ENCODE results near the gene DARS2. TPM values are rescaled to one million over a fixed set of nuclear protein-coding genes. Genes with fewer than 3 reads are reported as not detected.
"Not testable (repeated sequence)": the region's sequence is repeated elsewhere in the genome, so short reads cannot be mapped to it uniquely, and the experiment has no call there.

Gene DARS2
- total and polyA plus RNA-seq, 4 experiments from 2014 or later = 3.6 to 13.5 (median 11.5) TPM

DNA sequence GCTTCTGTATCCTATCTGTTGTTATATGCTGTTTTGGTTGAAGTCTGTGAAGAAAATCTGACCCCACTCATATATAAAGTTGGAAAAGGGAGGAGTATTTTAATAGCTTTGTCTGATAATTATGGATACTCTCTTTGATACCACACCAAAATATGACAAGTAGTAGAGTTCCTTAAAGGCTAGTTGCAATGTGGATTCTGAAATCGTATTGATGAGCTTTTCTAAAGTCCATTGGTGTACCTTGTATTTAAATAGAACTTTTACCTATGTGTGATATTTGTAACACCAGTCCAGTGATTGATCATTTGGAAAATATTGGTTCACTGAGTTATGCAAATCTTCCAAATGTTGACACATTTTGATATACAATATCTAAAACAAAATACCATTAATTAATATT is 35.6 kb downstream of the DARS2 start:
- POLR2A ChIA-PET (ENCODE audit: partially characterized antibody) = interaction anchor here (0.5 to 1.4 kb wide), 2 partner anchors 9 to 10 kb away, joined by 3 to 7 read pairs; partner anchors contain the start of gene ZBTB37
- H3K9me3 Mint-ChIP-seq = no peaks in the 10 kb centered on the region
- H3K27me3 Mint-ChIP-seq = no peaks in the 10 kb centered on the region
- no peak for DNase-seq
- Histone ChIP-seq H3K4me3 (ENCODE audit: low read length in 2 of 2) (no peak overlapping the region), H3K9me3 (ENCODE audit: control insufficient read depth in 1 of 2, low read length in 2 of 2) (no peaks in the 10 kb centered on the region), H3K27me3 (ENCODE audit: insufficient read depth, low read length) (no peaks in the 10 kb centered on the region), H3K27ac (ENCODE audit: low read depth, low read length) (no peak overlapping the region), H3K4me1 (ENCODE audit: insufficient read depth, low read length) (peaks cover 24% of the 10 kb centered on the region), H3K36me3 (ENCODE audit: insufficient read depth, low read length) (peaks cover 34% of the 10 kb centered on the region)
- peak overlapping the region in 1 of 7 donors; percentile 32 for H3K27ac Mint-ChIP-seq
- H3K4me1 Mint-ChIP-seq = peaks cover 13 to 28% (median 18%) of the 10 kb centered on the region in 4 donors
- CTCF ChIA-PET (ENCODE audit: partially characterized antibody) = interaction anchor here (1.1 kb wide), 1 partner anchor 8 kb away, joined by 4 read pairs; no protein-coding TSS in a partner anchor
- H3K4me3 Mint-ChIP-seq = no peak overlapping the region
- intact Hi-C loops (cut with micrococcal nuclease) = loop anchor here (10.0 kb wide), 1 partner anchor 1105 kb away; no protein-coding TSS in a partner anchor
- H3K36me3 Mint-ChIP-seq = peaks cover 43 to 65% of the 10 kb centered on the region in 2 donors

DNA sequence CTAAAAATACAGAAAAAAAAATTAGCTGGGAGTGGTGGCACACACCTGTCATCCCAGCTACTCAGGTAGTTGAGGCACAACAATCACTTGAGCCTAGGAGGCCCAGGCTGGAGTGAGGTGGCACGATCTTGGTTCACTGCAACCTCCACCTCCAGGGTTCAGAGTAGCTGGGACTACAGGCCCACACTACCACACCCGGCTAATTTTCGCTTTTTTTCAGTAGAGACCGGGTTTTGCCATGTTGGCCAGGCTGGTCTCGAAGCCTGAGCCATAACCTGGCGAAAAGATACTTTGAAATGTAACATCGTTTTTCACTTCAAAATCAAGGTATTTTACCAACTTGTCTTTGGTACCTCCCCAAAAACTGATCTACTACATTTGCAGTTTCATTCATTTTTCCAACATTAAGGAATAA is 37.3 kb downstream of the DARS2 start:
- POLR2A ChIA-PET (ENCODE audit: partially characterized antibody) = interaction anchor here (1.8 kb wide), 1 partner anchor 38 kb away, joined by 4 read pairs; the partner anchor contains the start of genes CENPL and DARS2
- Histone ChIP-seq H3K4me3 (ENCODE audit: low read length in 2 of 2) (no peak overlapping the region), H3K4me1 (ENCODE audit: insufficient read depth, low read length) (peaks cover 41% of the 10 kb centered on the region), H3K36me3 (ENCODE audit: insufficient read depth, low read length) (peaks cover 45% of the 10 kb centered on the region), H3K27me3 (ENCODE audit: insufficient read depth, low read length) (no peaks in the 10 kb centered on the region), H3K9me3 (ENCODE audit: control insufficient read depth in 1 of 2, low read length in 2 of 2) (no peaks in the 10 kb centered on the region), H3K27ac (ENCODE audit: low read depth, low read length) (no peak overlapping the region)
- intact Hi-C loops (cut with micrococcal nuclease) = loop anchor here (10.0 kb wide), 1 partner anchor 1103 kb away; no protein-coding TSS in a partner anchor
- DNase-seq = no peak
- no peaks in the 10 kb centered on the region for H3K27me3 Mint-ChIP-seq
- H3K4me3 Mint-ChIP-seq = no peak overlapping the region
- H3K36me3 Mint-ChIP-seq = peaks cover 51 to 71% of the 10 kb centered on the region in 2 donors
- no peaks in the 10 kb centered on the region for H3K9me3 Mint-ChIP-seq
- peaks cover 28 to 44% (median 35%) of the 10 kb centered on the region in 4 donors for H3K4me1 Mint-ChIP-seq
- CTCF ChIA-PET (ENCODE audit: partially characterized antibody) = interaction anchor here (0.7 kb wide), 1 partner anchor 374 kb away, joined by 3 read pairs; no protein-coding TSS in a partner anchor
- peak overlapping the region in 6 of 7 donors; percentile 37 to 97 (median 66) for H3K27ac Mint-ChIP-seq

DNA sequence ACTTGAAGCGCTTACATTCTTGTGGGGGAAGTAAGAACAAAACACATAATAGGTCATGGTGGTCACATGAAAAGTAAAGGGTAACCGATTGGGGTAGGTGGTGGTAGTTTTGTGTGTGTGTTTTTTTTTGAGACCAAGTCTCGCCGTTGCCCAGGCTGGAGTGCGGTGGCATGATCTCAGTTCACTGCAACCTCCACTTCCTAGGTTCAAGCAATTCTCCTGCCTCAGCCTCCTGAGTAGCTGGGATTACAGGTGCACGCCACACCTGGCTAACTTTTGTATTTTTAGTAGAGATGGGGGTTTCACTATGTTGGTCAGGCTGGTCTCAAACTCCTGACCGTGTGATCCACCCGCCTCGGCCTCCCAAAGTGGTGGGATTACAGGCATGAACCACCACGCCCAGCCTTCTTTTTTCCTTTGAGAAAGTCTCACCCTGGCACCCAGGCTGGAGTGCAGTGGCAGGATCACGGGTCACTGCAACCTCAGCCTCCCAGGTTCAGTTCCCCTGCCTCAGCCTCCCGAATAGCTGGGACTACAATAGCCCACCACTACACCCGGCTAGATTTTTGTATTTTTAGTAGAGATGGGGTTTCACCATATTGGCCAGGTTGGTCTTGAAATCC is 37.8 kb downstream of the DARS2 start:
- Mint-ChIP-seq H3K36me3 (peaks cover 53 to 76% of the 10 kb centered on the region in 2 donors), H3K27ac (peak overlapping the region; percentile 43 to 97 (median 68)), H3K4me1 (peaks cover 31 to 50% (median 39%) of the 10 kb centered on the region in 4 donors)
- H3K4me3 ChIP-seq (ENCODE audit: low read length in 2 of 2); H3K9me3 ChIP-seq (ENCODE audit: control insufficient read depth in 1 of 2, low read length in 2 of 2); H3K27ac ChIP-seq (ENCODE audit: low read depth, low read length); H3K27me3 ChIP-seq (ENCODE audit: insufficient read depth, low read length); H3K4me3 Mint-ChIP-seq; H3K9me3 Mint-ChIP-seq; H3K27me3 Mint-ChIP-seq: not testable (repeated sequence)
- POLR2A ChIA-PET (ENCODE audit: partially characterized antibody) = interaction anchor here (1.8 to 1.9 kb wide), 3 partner anchors 38 to 1137 kb away, joined by 4 to 9 read pairs (median 5); partner anchors contain the start of genes CACYBP, CENPL and DARS2
- CTCF ChIA-PET (ENCODE audit: partially characterized antibody) = interaction anchor here (0.7 kb wide), 1 partner anchor 375 kb away, joined by 3 read pairs; no protein-coding TSS in a partner anchor
- H3K36me3 ChIP-seq (ENCODE audit: insufficient read depth, low read length) = peaks cover 48% of the 10 kb centered on the region
- intact Hi-C loops (cut with micrococcal nuclease) = loop anchor here (10.0 kb wide), 1 partner anchor 1103 kb away; no protein-coding TSS in a partner anchor
- peak in 1 of 5 donors; percentile 37 for DNase-seq
- peaks cover 46% of the 10 kb centered on the region for H3K4me1 ChIP-seq (ENCODE audit: insufficient read depth, low read length)

DNA sequence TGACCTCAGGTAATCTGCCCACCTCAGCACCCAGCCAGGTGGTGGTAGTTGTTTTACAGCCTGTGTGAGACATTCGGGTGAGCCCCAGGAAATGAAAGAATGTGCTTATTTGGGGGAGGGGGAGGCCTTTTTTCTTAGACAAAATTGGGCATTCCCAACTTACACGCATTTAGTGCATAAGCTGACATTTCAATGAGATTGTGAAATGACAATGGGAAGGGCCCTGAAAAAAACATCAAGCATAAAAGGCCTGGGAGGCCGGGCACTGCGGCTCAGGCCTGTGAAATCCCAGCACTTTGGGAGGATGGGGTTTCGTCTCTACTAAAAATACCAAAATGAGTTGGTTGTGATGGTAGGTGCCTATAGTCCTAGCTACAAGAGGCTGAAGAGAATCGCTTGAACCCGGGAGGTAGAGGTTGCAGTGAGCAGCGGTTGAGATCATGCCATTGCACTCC is 38.3 kb downstream of the DARS2 start:
- intact Hi-C loops (cut with micrococcal nuclease) = loop anchor here (10.0 kb wide), 1 partner anchor 1102 kb away; no protein-coding TSS in a partner anchor
- ChIA-PET CTCF (ENCODE audit: partially characterized antibody) (interaction anchor here (0.6 kb wide), 1 partner anchor 114 kb away, joined by 3 read pairs; no protein-coding TSS in a partner anchor), POLR2A (ENCODE audit: partially characterized antibody) (interaction anchor here (1.9 kb wide), 2 partner anchors 39 to 1137 kb away, joined by 5 to 9 read pairs; partner anchors contain the start of genes CACYBP, CENPL and DARS2)
- H3K4me3 Mint-ChIP-seq = peak overlapping the region in 1 of 8 donors; percentile 31
- Histone ChIP-seq H3K9me3 (ENCODE audit: control insufficient read depth in 1 of 2, low read length in 2 of 2) (no peaks in the 10 kb centered on the region), H3K27me3 (ENCODE audit: insufficient read depth, low read length) (no peaks in the 10 kb centered on the region), H3K27ac (ENCODE audit: low read depth, low read length) (no peak overlapping the region), H3K36me3 (ENCODE audit: insufficient read depth, low read length) (peaks cover 43% of the 10 kb centered on the region), H3K4me3 (ENCODE audit: low read length in 2 of 2) (no peak overlapping the region), H3K4me1 (ENCODE audit: insufficient read depth, low read length) (peaks cover 48% of the 10 kb centered on the region)
- peak overlapping the region in 6 of 7 donors; percentile 17 to 97 (median 56) for H3K27ac Mint-ChIP-seq
- H3K9me3 Mint-ChIP-seq = peaks cover 0 to 3% (median 0%) of the 10 kb centered on the region in 8 donors
- peaks cover 49 to 76% of the 10 kb centered on the region in 2 donors for H3K36me3 Mint-ChIP-seq
- H3K27me3 Mint-ChIP-seq = no peaks in the 10 kb centered on the region
- no peak for DNase-seq
- H3K4me1 Mint-ChIP-seq = peaks cover 28 to 55% (median 39%) of the 10 kb centered on the region in 4 donors

DNA sequence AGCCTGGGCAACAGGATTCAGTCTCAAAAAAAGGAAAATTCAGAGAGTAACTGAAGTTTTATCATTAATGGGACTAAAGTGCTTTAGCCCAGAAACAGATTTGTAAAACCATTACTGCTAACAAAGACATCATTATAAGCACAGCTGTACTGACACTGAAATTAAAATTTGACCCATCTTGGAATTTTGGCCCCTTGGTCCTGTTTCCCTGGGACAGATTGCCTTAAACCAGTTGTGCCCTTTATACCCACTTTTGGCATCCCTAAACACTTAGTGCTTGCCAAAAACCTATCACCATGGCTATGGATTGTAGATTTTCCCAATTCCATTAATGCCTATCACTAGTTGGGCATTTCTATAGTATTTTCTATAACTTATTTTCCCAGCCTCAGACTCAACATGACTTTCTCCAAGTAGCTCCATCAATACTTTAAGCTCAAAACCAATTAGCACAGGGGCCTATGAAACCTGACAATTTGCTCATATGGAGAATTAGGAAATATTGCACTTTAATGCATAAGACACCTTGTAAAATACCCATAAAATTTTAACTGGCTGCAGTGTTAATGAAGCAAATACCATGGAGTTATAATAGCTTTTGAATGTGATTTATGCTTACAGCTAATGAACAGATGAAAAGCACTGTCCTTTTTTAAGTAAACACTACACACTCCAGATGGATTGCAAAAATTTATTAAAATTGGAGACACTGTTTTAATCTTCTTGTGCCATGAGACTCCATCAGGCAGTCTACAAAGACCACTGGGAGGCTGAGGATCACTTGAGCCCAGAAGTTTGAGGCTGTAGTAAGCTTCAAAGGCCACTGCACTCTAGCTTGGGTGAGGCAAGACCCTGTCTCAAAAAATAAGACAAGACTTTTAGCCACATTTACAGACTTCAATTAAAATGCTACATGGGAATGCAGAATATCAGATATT is 39.0 kb downstream of the DARS2 start:
- Histone ChIP-seq H3K27ac (ENCODE audit: low read depth, low read length) (no peak overlapping the region), H3K27me3 (ENCODE audit: insufficient read depth, low read length) (no peaks in the 10 kb centered on the region), H3K4me1 (ENCODE audit: insufficient read depth, low read length) (peaks cover 48% of the 10 kb centered on the region), H3K36me3 (ENCODE audit: insufficient read depth, low read length) (peaks cover 43% of the 10 kb centered on the region), H3K9me3 (ENCODE audit: control insufficient read depth in 1 of 2, low read length in 2 of 2) (no peaks in the 10 kb centered on the region), H3K4me3 (ENCODE audit: low read length in 2 of 2) (no peak overlapping the region)
- Mint-ChIP-seq H3K36me3 (peaks cover 45 to 74% of the 10 kb centered on the region in 2 donors), H3K4me1 (peaks cover 28 to 60% (median 39%) of the 10 kb centered on the region in 4 donors), H3K27me3 (no peaks in the 10 kb centered on the region), H3K4me3 (peak overlapping the region in 2 of 8 donors; percentile 15 to 96), H3K27ac (peak overlapping the region; percentile 5 to 98 (median 81)), H3K9me3 (peaks cover 0 to 6% (median 0%) of the 10 kb centered on the region in 8 donors)
- intact Hi-C loops (cut with micrococcal nuclease) = loop anchor here (10.0 kb wide), 1 partner anchor 1101 kb away; no protein-coding TSS in a partner anchor
- POLR2A ChIA-PET (ENCODE audit: partially characterized antibody) = interaction anchor here (1.9 to 6.6 kb wide), 3 partner anchors 9 to 1136 kb away, joined by 5 to 56 read pairs (median 9); partner anchors contain the start of genes CACYBP, CENPL and DARS2
- DNase-seq = no peak
- CTCF ChIA-PET (ENCODE audit: partially characterized antibody) = interaction anchor here (0.6 kb wide), 1 partner anchor 114 kb away, joined by 3 read pairs; no protein-coding TSS in a partner anchor

DNA sequence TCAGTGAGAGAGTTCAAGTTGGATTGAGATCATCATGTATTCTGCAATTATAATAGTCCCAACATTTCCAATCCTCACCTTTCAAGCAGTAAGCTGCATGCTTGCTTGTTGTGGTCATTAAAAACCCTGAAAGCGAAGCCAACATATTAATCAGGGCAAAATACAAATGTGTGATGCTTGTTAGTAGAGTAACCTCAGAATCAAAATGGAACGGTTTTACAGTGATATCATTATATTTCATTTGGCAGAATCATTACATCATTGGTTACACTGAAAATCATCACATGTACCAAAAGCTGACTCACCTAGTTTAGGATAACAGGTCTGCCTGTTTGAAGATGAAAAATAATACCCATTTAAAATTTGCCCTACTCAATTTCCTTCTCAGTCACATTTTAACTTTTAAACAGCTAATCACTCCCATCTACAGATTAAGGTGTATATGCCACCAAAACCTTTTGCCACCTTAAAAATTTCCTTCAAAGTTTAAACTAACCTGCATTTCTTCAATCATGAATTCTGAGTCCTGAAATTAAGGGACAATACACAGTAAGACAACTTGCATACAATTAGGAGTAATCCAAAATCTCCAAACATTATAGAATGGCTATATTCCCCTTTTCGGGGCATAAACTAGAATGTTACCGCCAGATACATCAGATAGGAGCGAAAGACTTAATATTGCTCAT is 39.9 kb downstream of the DARS2 start:
- no peak for DNase-seq
- peaks cover 32 to 68% (median 43%) of the 10 kb centered on the region in 4 donors for H3K4me1 Mint-ChIP-seq
- H3K4me3 Mint-ChIP-seq = peak overlapping the region; percentile 64 to 99 (median 96)
- no peaks in the 10 kb centered on the region for H3K9me3 ChIP-seq (ENCODE audit: control insufficient read depth in 1 of 2, low read length in 2 of 2)
- H3K4me3 ChIP-seq (ENCODE audit: low read length in 2 of 2) = peak overlapping the region in 1 of 2 donors; percentile 12
- peaks cover 45 to 78% of the 10 kb centered on the region in 2 donors for H3K36me3 Mint-ChIP-seq
- peak overlapping the region; percentile 53 for H3K27ac ChIP-seq (ENCODE audit: low read depth, low read length)
- no peaks in the 10 kb centered on the region for H3K27me3 Mint-ChIP-seq
- intact Hi-C loops (cut with micrococcal nuclease) = loop anchor here (10.0 kb wide), 1 partner anchor 1100 kb away; no protein-coding TSS in a partner anchor
- ChIA-PET POLR2A (ENCODE audit: partially characterized antibody) (interaction anchor here (0.6 to 6.6 kb wide), 5 partner anchors 9 to 1135 kb away, joined by 3 to 56 read pairs (median 5); partner anchors contain the start of genes CACYBP, CENPL and DARS2), CTCF (ENCODE audit: partially characterized antibody) (interaction anchor here (0.7 kb wide), 1 partner anchor 25 kb away, joined by 3 read pairs; no protein-coding TSS in a partner anchor)
- H3K4me1 ChIP-seq (ENCODE audit: insufficient read depth, low read length) = peaks cover 55% of the 10 kb centered on the region
- H3K36me3 ChIP-seq (ENCODE audit: insufficient read depth, low read length) = peaks cover 43% of the 10 kb centered on the region
- H3K27me3 ChIP-seq (ENCODE audit: insufficient read depth, low read length) = no peaks in the 10 kb centered on the region
- H3K27ac Mint-ChIP-seq = peak overlapping the region; percentile 76 to 98 (median 88)
- peaks cover 0 to 6% (median 0%) of the 10 kb centered on the region in 8 donors for H3K9me3 Mint-ChIP-seq
